Thoracic aorta (tissue), 2 donors: ENCODE measurements around the gene TTLL8. TPM values are rescaled to one million over a fixed set of nuclear protein-coding genes. Genes with fewer than 3 reads are reported as not detected.
A peak's percentile ranks its signal among the peaks of the same experiment; 100 is the strongest.

Experiments
- ATAC-seq: fragments of 150-250 bp; one replicate; pipeline ENCODE4 v1.8.0; 2017; ENCODE audit warnings: low read depth; ENCODE audit not compliant: insufficient number of reproducible peaks, low FRiP score
- DNase-seq: peaks from one replicate; pipeline ENCODE4 v3.0.0-alpha.2; 2020; ENCODE audit warnings: low spot score
- H3K27ac ChIP-seq, 2 donors: fragments of 200-600 bp; sonication (generic); 1 replicate in 1 of 2; 2 replicates in 1 of 2; pipeline ENCODE4 v1.5.1; 2016; ENCODE audit warnings: mild to moderate bottlenecking in 2 of 2, moderate library complexity in 2 of 2
- H3K27me3 ChIP-seq: fragments of 200-600 bp; sonication (generic); replicated peaks from 2 replicates; pipeline ENCODE4 v1.6.0; 2016; ENCODE audit warnings: mild to moderate bottlenecking; ENCODE audit not compliant: insufficient read depth
- H3K36me3 ChIP-seq: fragments of 200-600 bp; sonication (generic); one replicate; pipeline ENCODE4 v1.5.1; 2016
- H3K4me1 ChIP-seq, 2 donors: fragments of 200-600 bp; sonication (generic); 1 replicate in 1 of 2; 2 replicates in 1 of 2; pipeline versions ENCODE4 v1.5.1 to v1.6.0; 2016; ENCODE audit warnings: low read depth in 2 of 2, mild to moderate bottlenecking in 1 of 2; ENCODE audit not compliant: control insufficient read depth in 1 of 2
- H3K4me3 ChIP-seq: fragments of 200-600 bp; sonication (generic); 2 replicates; pipeline ENCODE4 v1.5.1; 2016; ENCODE audit warnings: mild to moderate bottlenecking
- H3K9me3 ChIP-seq: fragments of 200-600 bp; sonication (generic); 2 replicates; pipeline ENCODE4 v1.5.1; 2016
- CTCF ChIP-seq: fragments of 200-600 bp; sonication (generic); IDR thresholded peaks from one replicate; pipeline ENCODE4 v1.5.1; 2019; ENCODE audit warnings: antibody characterized with exemption
- total RNA-seq, 2 donors: library from RNA; depleted of rRNA; stranded (reverse); fragments of >200 nt; gene quantifications; one replicate each; pipeline versions ENCODE4 v1.1.0 to v1.2.3, GENCODE V29; 2016

Gene TTLL8
- total RNA-seq, 2 donors from 2014 or later = not detected

GRCh38 chr22:50060441-50061140 is 2.5 kb upstream of the TTLL8 start:
- Histone ChIP-seq H3K4me3 (no peak overlapping the region), H3K9me3 (no peaks in the 10 kb centered on the region), H3K4me1 (peaks cover 7 to 17% of the 10 kb centered on the region in 2 donors), H3K27me3 (no peaks in the 10 kb centered on the region), H3K27ac (no peak overlapping the region), H3K36me3 (no peaks in the 10 kb centered on the region)
- ATAC-seq = no peak
- DNase-seq = no peak
- TF ChIP-seq CTCF = no peak

GRCh38 chr22:50059881-50060262 is 1.8 kb upstream of the TTLL8 start:
- no peak for ATAC-seq
- peak overlapping the region; percentile 59 for H3K4me3 ChIP-seq
- no peaks in the 10 kb centered on the region for H3K27me3 ChIP-seq
- no peaks in the 10 kb centered on the region for H3K36me3 ChIP-seq
- no peak overlapping the region for H3K27ac ChIP-seq
- no peaks in the 10 kb centered on the region for H3K9me3 ChIP-seq
- DNase-seq = no peak
- H3K4me1 ChIP-seq = peaks cover 7 to 17% of the 10 kb centered on the region in 2 donors
- TF ChIP-seq CTCF = no peak

GRCh38 chr22:50058906-50059880 is 1.1 kb upstream of the TTLL8 start:
- Histone ChIP-seq H3K36me3 (no peaks in the 10 kb centered on the region), H3K4me3 (peak overlapping the region; percentile 59), H3K4me1 (peaks cover 7 to 17% of the 10 kb centered on the region in 2 donors), H3K27ac (no peak overlapping the region), H3K27me3 (no peaks in the 10 kb centered on the region), H3K9me3 (no peaks in the 10 kb centered on the region)
- TF ChIP-seq CTCF = no peak
- ATAC-seq (no peak), DNase-seq (no peak)

- H3K9me3 ChIP-seq = peaks cover 4% of the 10 kb centered on the region
- no peak overlapping the region for H3K4me3 ChIP-seq
- H3K4me1 ChIP-seq = peaks cover 7 to 17% of the 10 kb centered on the region in 2 donors
- DNase-seq (no peak), ATAC-seq (no peak)
- H3K36me3 ChIP-seq = no peaks in the 10 kb centered on the region
- H3K27ac ChIP-seq = no peak overlapping the region
- TF ChIP-seq CTCF = no peak
- no peaks in the 10 kb centered on the region for H3K27me3 ChIP-seq
Observed at GRCh38 chr22:50057278-50058060, 629 bp downstream of the TTLL8 start.
